MCF 10A (cell line): ENCODE results near the gene HOXA7. TPM values are rescaled to one million over a fixed set of nuclear protein-coding genes. Genes with fewer than 3 reads are reported as not detected.
A peak's percentile ranks its signal among the peaks of the same experiment; 100 is the strongest.

Experiments used
- BruUV-seq: library from RNA; stranded (reverse); fragments of 400-500 nt; replicated peaks from 2 replicates; lab custom pipeline; 2021; lab: Mats Ljungman, UMichigan
- CTCF ChIA-PET: fragments of 300-600 bp; sonication (Branson Sonifier 250); formaldehyde crosslinking; extraction: SDS; loops from one replicate; lab custom pipeline; 2021; ENCODE audit warnings: antibody characterized with exemption, inconsistent platforms; lab: Yijun Ruan, JAX
- POLR2A ChIA-PET: fragments of 300-600, 350-650 bp; sonication (Branson Sonifier 250); formaldehyde crosslinking; extraction: SDS; loops from one replicate; lab custom pipeline; 2020; ENCODE audit warnings: antibody characterized with exemption, inconsistent platforms; lab: Yijun Ruan, JAX
- DNase-seq: peaks from one replicate; pipeline ENCODE4 v3.0.0-alpha.2; 2018; ENCODE audit not compliant: unreplicated experiment
- H3K27ac Mint-ChIP-seq: one replicate; pipeline ENCODE4 v1.8.0; 2022; ENCODE audit warnings: mild to moderate bottlenecking, low read depth, mixed read lengths; ENCODE audit not compliant: unreplicated experiment
- H3K27me3 Mint-ChIP-seq: one replicate; pipeline ENCODE4 v1.8.0; 2022; ENCODE audit warnings: mixed read lengths; ENCODE audit not compliant: insufficient read depth, unreplicated experiment
- H3K36me3 Mint-ChIP-seq: one replicate; pipeline ENCODE4 v1.8.0; 2022; ENCODE audit warnings: mild to moderate bottlenecking, moderate library complexity, mixed read lengths; ENCODE audit not compliant: insufficient read depth, unreplicated experiment
- H3K4me1 Mint-ChIP-seq: one replicate; pipeline ENCODE4 v1.8.0; 2022; ENCODE audit warnings: mixed read lengths; ENCODE audit not compliant: insufficient read depth, unreplicated experiment
- H3K4me3 Mint-ChIP-seq: one replicate; pipeline ENCODE4 v1.8.0; 2022; ENCODE audit warnings: mild to moderate bottlenecking, moderate library complexity, mixed read lengths; ENCODE audit not compliant: unreplicated experiment
- H3K9me3 Mint-ChIP-seq: one replicate; pipeline ENCODE4 v1.8.0; 2022; ENCODE audit warnings: mixed read lengths; ENCODE audit not compliant: unreplicated experiment
- intact Hi-C: fragments of 100-400 bp; cut with micrococcal nuclease; formaldehyde crosslinking; loops from 2 replicates; pipeline ENCODE4 v1.14.1; 2022
- total RNA-seq: library from RNA; stranded (reverse); gene quantifications from 2 replicates; pipeline ENCODE4 v1.2.3, GENCODE V29; 2022
- TF ChIP-seq, protein P1 (sequence below): fragments of 200-600 bp; IDR thresholded peaks from one replicate; pipeline ENCODE4 v1.8.0; 2022; ENCODE audit warnings: antibody characterized with exemption, mild to moderate bottlenecking; ENCODE audit not compliant: unreplicated experiment

The HOXA7 gene
- total RNA-seq, 1 experiment from 2014 or later, result 0.44 TPM

DNA sequence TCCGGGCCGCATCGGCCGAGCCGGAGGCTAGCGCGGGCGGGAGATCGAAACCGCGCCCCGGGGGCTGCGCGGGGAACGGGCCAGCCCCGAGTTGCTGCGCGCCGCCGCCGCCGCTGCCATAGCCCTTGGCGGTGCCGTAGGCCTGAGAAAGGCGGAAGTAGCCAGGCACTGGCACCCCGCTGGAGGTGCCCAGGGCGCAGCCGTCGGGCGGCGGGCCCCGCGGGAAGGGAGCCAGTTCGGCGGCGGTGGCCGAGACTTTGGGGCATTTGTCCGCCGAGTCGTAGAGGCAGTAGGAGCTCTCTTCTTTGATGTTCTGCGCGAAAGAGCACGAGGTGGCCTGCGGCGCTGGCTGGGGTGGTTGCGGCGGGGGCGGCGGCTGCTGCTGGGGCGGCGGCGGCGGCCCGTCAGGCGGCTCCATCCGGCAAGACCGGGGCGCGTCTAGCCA is 17.1 kb upstream of the HOXA7 start:
- no peaks in the 10 kb centered on the region for H3K9me3 Mint-ChIP-seq
- CTCF ChIA-PET, result interaction anchor here (0.5 to 1.5 kb wide), 3 partner anchors 11 to 1383 kb away, joined by 3 to 14 read pairs (median 3); no protein-coding TSS in a partner anchor
- TF ChIP-seq, protein P1, sequence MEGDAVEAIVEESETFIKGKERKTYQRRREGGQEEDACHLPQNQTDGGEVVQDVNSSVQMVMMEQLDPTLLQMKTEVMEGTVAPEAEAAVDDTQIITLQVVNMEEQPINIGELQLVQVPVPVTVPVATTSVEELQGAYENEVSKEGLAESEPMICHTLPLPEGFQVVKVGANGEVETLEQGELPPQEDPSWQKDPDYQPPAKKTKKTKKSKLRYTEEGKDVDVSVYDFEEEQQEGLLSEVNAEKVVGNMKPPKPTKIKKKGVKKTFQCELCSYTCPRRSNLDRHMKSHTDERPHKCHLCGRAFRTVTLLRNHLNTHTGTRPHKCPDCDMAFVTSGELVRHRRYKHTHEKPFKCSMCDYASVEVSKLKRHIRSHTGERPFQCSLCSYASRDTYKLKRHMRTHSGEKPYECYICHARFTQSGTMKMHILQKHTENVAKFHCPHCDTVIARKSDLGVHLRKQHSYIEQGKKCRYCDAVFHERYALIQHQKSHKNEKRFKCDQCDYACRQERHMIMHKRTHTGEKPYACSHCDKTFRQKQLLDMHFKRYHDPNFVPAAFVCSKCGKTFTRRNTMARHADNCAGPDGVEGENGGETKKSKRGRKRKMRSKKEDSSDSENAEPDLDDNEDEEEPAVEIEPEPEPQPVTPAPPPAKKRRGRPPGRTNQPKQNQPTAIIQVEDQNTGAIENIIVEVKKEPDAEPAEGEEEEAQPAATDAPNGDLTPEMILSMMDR, result no peak
- H3K4me3 Mint-ChIP-seq, result peak overlapping the region; percentile 79
- POLR2A ChIA-PET, result interaction anchor here (0.5 to 6.3 kb wide), 12 partner anchors 11 to 796 kb away, joined by 3 to 59 read pairs (median 8); partner anchors contain the start of genes HOXA1, HOXA5 and HOXA6
- no peaks in the 10 kb centered on the region for H3K27me3 Mint-ChIP-seq
- H3K27ac Mint-ChIP-seq, result no peak overlapping the region
- peaks cover 18% of the 10 kb centered on the region for H3K4me1 Mint-ChIP-seq
- peaks cover 11% of the 10 kb centered on the region for H3K36me3 Mint-ChIP-seq
- intact Hi-C loops, result no loop called here
- DNase-seq, result peak; percentile 17
- no TSS peak for BruUV-seq

DNA sequence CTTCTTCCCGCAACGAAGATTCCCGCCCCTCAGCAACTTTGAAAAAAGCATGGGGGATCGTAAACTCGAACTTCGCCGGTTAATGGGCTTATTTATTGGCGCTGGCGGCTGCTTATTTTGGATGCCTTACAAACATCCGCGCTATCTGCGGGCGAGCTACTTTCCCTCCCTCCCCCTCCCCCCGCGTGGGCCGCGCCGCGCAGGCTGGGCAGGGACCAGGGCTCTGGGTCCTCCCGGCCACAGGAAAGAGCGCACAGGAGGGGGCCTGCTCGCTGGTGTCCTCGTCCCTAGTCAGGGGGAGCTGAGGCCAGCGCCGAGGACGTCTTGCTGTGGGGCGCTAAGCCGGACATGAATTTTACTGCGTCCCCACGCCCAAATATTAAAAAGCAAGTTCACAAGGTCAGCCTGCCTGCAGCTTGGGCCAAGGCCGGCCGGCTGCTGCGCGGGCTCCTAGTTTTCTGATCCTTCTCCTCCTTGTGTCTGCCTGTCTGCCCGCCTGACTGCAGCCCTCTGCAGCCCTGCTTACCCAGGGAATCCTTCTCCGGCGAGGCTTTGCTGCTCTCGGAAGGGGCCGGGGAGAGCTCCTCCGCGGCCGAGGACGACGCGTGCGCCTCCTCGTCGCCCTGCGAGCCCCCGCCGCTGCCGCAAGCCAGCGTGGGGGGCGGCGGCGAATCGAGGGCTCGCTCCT is 16.5 kb upstream of the HOXA7 start:
- POLR2A ChIA-PET, result interaction anchor here (0.5 to 6.3 kb wide), 15 partner anchors 10 to 795 kb away, joined by 3 to 59 read pairs (median 4); partner anchors contain the start of genes HOXA1, HOXA5 and HOXA6
- peak overlapping the region; percentile 79 for H3K4me3 Mint-ChIP-seq
- TF ChIP-seq, protein P1, result no peak
- intact Hi-C loops, result no loop called here
- peak; percentile 55 for DNase-seq
- peaks cover 11% of the 10 kb centered on the region for H3K36me3 Mint-ChIP-seq
- CTCF ChIA-PET, result interaction anchor here (0.5 to 1.7 kb wide), 5 partner anchors 11 to 1382 kb away, joined by 3 to 14 read pairs (median 3); no protein-coding TSS in a partner anchor
- no TSS peak for BruUV-seq
- no peaks in the 10 kb centered on the region for H3K9me3 Mint-ChIP-seq
- H3K27ac Mint-ChIP-seq, result peak overlapping the region; percentile 87
- H3K27me3 Mint-ChIP-seq, result no peaks in the 10 kb centered on the region
- peaks cover 20% of the 10 kb centered on the region for H3K4me1 Mint-ChIP-seq

GRCh38 chr7:27172315-27172774 is 15.9 kb upstream of the HOXA7 start:
- BruUV-seq, result no TSS peak
- POLR2A ChIA-PET, result interaction anchor here (0.9 to 6.3 kb wide), 13 partner anchors 10 to 636 kb away, joined by 3 to 59 read pairs (median 12); partner anchors contain the start of genes HOXA1, HOXA5 and HOXA6
- Mint-ChIP-seq H3K36me3 (peaks cover 11% of the 10 kb centered on the region), H3K9me3 (no peaks in the 10 kb centered on the region), H3K4me3 (peak overlapping the region; percentile 79), H3K27me3 (no peaks in the 10 kb centered on the region), H3K27ac (peak overlapping the region; percentile 87), H3K4me1 (peaks cover 20% of the 10 kb centered on the region)
- peak; percentile 63 for DNase-seq
- intact Hi-C loops, result no loop called here
- TF ChIP-seq, protein P1, result no peak
- CTCF ChIA-PET, result interaction anchor here (0.7 to 1.7 kb wide), 5 partner anchors 10 to 1402 kb away, joined by 3 to 14 read pairs (median 6); no protein-coding TSS in a partner anchor
